Measurements from ENCODE around the gene TVP23B.
A peak's percentile ranks its signal among the peaks of the same experiment; 100 is the strongest.

TVP23B gene

GRCh38 chr17:18848501-18848900 is 67.5 kb downstream of the TVP23B start:
- H3K4me3 ChIP-seq (ENCODE audit: low read depth, low read length) = no peak overlapping the region
- TF ChIP-seq, protein P1, sequence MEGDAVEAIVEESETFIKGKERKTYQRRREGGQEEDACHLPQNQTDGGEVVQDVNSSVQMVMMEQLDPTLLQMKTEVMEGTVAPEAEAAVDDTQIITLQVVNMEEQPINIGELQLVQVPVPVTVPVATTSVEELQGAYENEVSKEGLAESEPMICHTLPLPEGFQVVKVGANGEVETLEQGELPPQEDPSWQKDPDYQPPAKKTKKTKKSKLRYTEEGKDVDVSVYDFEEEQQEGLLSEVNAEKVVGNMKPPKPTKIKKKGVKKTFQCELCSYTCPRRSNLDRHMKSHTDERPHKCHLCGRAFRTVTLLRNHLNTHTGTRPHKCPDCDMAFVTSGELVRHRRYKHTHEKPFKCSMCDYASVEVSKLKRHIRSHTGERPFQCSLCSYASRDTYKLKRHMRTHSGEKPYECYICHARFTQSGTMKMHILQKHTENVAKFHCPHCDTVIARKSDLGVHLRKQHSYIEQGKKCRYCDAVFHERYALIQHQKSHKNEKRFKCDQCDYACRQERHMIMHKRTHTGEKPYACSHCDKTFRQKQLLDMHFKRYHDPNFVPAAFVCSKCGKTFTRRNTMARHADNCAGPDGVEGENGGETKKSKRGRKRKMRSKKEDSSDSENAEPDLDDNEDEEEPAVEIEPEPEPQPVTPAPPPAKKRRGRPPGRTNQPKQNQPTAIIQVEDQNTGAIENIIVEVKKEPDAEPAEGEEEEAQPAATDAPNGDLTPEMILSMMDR (IDR thresholded peaks at IDR 0.05; ENCODE audit: control insufficient read depth, extremely low read depth, insufficient read depth) = no peak
- no peak for DNase-seq (ENCODE audit: low read depth)

GRCh38 chr17:18850679-18851078 is 69.7 kb downstream of the TVP23B start:
- TF ChIP-seq, protein P1 (IDR thresholded peaks at IDR 0.05; ENCODE audit: control insufficient read depth, extremely low read depth, insufficient read depth) = no peak
- H3K4me3 ChIP-seq (ENCODE audit: low read depth, low read length) = no peak overlapping the region
- DNase-seq (ENCODE audit: low read depth) = no peak

GRCh38 chr17:18851201-18851600 is 70.2 kb downstream of the TVP23B start:
- no peak for DNase-seq (ENCODE audit: low read depth)
- H3K4me3 ChIP-seq (ENCODE audit: low read depth, low read length) = no peak overlapping the region
- TF ChIP-seq, protein P1 (IDR thresholded peaks at IDR 0.05; ENCODE audit: control insufficient read depth, extremely low read depth, insufficient read depth) = no peak

- TF ChIP-seq, protein P1 (IDR thresholded peaks at IDR 0.05; ENCODE audit: control insufficient read depth, extremely low read depth, insufficient read depth) = no peak
- peak overlapping the region; percentile 75 for H3K4me3 ChIP-seq (ENCODE audit: low read depth, low read length)
Observed at GRCh38 chr17:18854956-18855355, 74.0 kb downstream of the TVP23B start.

GRCh38 chr17:18855831-18856569 is 75.0 kb downstream of the TVP23B start:
- H3K4me3 ChIP-seq (ENCODE audit: low read depth, low read length) = peak overlapping the region; percentile 75
- peak; percentile 88 for DNase-seq (ENCODE audit: low read depth)
- TF ChIP-seq, protein P1 (IDR thresholded peaks at IDR 0.05; ENCODE audit: control insufficient read depth, extremely low read depth, insufficient read depth) = no peak

More at GRCh38 chr17:18854956-18855355, 74.0 kb downstream of the TVP23B start:
- DNase-seq (ENCODE audit: low read depth) = no peak

Measured in LNCaP clone FGC (cell line).